Activated gamma-delta T cell treated with Interleukin-2 at 50 U/mL for 16 hours (primary cell): ENCODE measurements around the gene EXOC7.

Source experiments
- DNase-seq: peaks from one replicate; pipeline ENCODE4 v3.0.0-alpha.2; 2020

EXOC7 gene, protein sequence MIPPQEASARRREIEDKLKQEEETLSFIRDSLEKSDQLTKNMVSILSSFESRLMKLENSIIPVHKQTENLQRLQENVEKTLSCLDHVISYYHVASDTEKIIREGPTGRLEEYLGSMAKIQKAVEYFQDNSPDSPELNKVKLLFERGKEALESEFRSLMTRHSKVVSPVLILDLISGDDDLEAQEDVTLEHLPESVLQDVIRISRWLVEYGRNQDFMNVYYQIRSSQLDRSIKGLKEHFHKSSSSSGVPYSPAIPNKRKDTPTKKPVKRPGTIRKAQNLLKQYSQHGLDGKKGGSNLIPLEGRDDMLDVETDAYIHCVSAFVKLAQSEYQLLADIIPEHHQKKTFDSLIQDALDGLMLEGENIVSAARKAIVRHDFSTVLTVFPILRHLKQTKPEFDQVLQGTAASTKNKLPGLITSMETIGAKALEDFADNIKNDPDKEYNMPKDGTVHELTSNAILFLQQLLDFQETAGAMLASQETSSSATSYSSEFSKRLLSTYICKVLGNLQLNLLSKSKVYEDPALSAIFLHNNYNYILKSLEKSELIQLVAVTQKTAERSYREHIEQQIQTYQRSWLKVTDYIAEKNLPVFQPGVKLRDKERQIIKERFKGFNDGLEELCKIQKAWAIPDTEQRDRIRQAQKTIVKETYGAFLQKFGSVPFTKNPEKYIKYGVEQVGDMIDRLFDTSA

GRCh38 chr17:76103274-76104139, at the start of gene EXOC7:
Gene EXOC7 (minus strand): TSS chr17:76103787. CDS start chr17:76103692, 95 bp downstream.
- DNase-seq = peak; percentile 90

- no peak for DNase-seq
Observed at GRCh38 chr17:76153202-76153601, 49.6 kb upstream of the EXOC7 start.

GRCh38 chr17:76152591-76152990, 49.0 kb upstream of the EXOC7 start:
- DNase-seq = no peak

- peak; percentile 38 for DNase-seq
Observed at GRCh38 chr17:76151896-76152454, 48.4 kb upstream of the EXOC7 start.

DNA sequence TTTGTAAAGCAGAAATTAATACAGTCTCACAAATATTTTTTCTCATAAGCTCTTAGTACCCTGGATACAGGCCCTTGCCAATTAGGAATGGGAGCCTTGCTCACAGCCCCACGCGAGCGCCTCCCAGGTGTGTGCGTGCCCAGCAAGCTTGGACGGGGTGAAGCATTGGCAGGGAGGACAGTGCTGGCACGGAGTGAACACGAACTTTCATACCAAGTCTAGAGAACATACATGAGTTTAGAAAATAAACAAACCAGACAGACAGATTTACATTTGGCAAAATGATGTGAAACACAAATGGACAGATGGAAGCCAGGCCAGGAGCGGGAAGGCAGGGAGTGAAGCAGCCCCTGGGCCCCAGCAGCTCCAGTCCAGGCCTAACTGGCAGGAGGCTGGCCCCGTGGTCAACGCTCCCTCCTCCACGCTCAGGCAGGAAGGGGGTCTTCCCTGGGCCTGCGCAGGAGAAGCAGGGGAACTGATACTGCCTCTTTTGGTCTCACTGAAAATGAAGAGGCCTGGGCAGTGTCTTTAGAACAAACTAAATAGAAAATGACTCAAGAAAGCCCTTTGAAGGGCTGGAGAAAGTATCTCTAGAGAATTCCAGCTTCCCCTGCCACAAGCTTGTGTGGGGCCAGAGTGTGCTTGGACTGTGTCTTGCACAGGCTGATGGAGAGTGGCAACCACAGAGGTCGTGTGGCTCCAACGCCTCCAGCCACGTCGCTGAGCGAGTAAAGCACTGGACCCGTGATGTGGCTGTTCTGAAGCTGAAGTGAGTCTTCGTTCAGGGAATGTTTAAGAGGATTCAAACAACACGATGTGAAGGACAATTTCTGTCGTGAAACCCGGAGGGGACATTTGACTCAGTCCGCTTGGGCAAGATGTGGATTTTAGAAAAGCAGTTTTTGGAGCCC, 47.4 kb upstream of the EXOC7 start:
- no peak for DNase-seq

DNA sequence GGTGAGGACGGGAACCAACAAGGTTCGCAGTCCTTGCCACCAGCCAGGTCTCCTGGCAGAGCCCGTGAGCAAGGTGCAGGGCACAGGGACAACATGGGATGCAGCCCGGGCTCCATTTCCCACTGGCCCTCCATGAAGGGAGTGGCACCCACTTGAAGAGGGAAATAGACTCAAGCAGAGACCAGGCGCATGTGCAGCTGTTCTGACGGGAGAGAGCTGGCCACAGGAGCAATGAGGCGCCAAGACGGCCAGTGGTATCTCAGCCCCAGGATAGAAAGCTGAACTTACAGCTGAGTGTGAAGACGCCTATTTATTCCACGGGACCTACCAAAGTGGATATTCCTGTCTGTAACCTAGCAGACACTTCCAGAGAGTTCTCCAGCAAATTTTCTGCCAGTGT, 45.6 kb upstream of the EXOC7 start:
- no peak for DNase-seq

DNA sequence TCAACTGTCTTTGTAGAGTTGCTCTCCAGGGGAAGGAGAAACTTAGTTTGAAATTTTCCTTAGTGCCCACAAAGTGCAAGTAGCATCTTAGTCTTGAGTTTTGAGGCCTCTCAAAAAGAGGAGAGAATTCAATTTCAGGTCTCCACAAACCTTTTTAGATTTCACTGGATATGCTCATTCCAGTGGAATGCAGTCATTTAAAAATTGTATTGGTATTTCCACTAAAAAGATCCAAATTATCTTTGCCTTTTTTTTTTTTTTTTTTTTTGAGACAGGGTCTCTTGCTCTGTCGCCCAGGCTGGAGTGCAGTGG, 44.4 kb upstream of the EXOC7 start:
- no peak for DNase-seq

- DNase-seq = no peak
Observed at GRCh38 chr17:76147211-76148014, 43.8 kb upstream of the EXOC7 start.

DNA sequence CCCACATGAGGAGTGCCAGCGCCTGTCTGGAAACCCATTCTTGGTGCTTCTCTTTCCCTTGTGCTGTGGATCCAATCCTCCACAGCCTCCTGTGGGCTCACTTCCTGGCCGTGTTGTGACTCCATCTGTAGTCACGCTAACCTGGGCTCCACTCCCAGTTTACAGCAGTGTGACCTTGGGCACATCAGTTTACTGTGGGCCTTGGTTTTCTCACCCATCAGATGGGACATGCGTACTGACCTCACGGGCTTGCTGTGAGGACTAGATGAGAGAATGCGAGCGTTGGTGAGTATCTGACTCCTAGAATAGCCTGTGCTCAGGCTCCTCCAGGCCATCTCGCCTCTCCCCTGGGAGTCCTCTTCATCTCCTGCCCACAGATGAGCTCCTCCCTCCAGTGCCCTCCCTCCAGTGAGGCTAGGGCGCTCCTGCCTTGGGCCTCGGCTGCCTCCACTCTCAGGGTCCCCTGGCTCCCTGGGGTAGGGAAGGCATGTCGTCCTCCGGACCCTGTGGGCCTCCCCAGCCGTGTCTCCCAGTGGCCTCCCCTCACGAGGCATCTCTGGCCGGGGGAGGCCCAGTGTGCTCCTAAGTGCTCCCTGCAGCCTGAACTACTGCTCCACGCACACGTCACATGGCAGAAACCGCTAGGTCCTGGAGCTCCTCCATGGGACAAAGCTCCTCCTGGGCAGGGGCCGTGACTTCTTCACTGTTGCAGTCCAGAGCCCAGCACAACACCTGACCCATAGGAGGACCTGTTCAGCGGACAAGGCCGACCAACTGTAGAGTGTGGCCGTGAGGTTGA, 42.7 kb upstream of the EXOC7 start:
- DNase-seq = no peak

GRCh38 chr17:76145231-76146052, 41.9 kb upstream of the EXOC7 start:
- peak; percentile 43 for DNase-seq

DNA sequence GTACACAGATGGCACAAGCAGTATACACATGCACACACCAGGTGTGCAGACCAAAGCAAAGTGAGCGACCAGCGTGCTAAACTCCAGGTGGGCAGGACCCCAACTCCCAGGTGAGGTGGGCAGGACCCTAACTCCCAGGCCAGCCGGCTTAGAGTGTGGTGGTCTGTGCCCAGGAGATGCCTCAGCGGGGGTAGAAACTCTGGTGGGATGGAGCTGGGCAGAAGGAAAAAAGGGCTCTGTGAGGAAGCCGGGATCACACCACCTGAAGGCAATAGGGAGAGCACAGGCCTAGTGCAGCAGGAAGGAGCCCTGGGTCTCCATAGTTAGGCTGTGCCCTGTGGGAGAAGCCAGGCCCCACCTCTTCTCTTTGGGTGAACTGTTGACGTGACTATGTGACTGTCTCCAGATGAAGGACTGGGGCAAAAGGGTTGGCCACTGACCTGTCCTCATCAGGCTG, 39.0 kb upstream of the EXOC7 start:
- no peak for DNase-seq

DNA sequence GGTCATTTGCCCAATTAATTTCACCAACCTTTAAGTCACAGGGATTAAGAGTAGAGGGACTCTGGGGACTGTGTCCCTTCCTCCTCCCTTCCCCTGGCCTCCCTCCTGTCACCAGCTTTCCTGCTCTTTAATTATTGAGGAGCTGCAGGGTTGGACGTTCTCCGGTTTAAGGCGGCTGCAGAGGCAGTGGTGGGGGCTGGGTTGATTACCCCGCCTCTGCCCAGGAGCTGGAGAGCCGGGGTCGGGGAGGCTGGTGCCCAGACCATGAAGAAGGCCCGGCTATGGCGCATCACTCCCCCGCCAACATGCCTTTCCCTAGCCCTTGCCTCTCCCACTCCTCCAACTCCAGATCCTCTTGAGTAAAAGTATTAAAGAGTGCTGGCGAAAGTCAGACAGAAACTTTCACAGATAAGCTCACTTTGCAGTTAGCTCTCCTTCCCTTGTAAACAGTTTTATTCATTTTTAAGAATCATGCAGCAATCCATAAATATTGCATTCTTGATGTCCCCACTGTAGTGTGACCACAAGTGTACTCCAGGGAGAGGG, 38.5 kb upstream of the EXOC7 start:
- DNase-seq = no peak

GRCh38 chr17:76141212-76142038, 37.8 kb upstream of the EXOC7 start, which contains the start of gene FOXJ1:
Gene FOXJ1 (minus strand): TSS chr17:76141245. CDS start chr17:76140395, 850 bp downstream.
- DNase-seq = peak; percentile 86

GRCh38 chr17:76140661-76141211, 37.1 kb upstream of the EXOC7 start:
- DNase-seq = no peak

DNA sequence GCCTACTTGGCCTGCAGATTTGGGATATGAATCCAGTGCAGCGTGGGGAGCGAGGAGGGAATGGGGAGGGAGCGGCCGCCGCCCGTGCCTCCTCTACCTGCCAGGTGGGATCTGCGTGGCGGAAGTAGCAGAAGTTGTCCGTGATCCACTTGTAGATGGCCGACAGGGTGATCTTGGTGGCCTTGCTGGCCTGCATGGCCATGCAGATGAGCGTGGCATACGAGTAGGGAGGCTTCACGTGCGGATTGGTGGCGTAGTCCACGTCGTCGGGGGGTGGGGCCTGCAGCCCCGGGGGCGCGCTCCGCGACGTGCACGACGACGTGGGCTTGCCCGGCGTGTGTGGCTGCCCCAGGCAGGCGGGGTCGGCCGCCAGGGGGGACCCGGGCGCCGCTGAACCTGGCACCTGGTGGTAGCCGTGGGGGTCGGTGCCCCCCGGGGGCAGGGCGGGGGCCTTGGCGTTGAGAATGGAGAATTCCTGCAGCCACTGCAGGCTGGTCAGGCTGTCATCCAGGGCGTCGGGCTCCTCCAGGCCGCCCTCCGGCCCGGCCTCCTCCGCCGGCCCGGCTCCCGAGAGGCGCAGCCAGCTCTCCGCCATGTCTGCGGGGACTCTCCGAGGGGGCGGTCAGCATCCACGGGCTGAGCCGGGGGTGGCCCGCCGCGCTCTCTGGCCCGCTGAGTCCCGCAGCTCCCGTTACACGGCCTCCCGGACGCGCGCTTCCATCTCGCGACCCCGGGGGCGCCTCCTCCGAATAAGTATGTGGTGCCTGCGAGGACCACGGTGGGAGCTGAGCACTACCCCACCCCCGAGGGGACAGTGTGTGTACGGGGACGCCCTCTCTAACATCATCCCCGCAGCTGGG, 36.4 kb upstream of the EXOC7 start:
- peak; percentile 60 for DNase-seq

DNA sequence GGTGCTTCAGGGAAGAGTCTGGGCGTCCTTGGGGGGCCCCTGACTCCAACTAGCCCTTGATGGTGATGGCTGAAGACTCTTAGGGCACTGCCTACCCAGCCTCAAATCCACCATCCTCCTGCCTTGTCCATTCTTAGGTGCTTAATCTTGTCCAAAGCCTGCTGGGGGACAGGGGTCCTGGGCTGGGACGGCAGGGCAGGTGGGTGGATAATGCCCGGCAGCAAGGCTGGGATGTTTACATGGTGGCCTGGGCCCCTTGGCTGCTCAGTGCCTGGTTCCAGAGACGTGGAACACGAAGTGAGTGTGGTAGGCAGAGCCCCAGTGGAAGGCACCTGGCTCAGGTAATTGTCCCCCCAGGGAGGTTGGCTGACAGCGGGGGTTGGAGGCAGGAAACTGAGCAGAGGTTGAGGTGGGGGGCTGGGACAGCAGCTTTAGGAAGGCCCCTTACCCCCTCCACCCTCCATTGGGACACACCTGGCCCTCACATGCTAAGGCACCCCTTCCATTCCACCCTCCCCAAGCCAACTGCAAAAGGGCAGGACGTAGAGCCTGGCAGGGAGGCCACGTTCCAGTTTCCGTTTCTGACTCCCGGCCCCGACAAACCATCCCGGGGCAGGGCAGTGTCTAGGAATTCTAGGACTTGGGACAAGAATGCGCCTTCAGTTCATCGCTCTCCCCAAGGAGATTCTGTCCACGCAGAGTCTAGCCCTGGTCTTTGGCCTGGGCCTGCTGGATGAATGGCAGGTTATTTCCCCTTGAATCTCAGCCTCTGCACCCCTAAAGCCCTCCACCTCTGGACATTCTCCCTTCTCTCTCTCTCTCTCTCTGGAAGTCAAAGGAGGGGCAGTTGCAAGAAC, 35.5 kb upstream of the EXOC7 start:
- DNase-seq = no peak
